HG02678 (cell line): Measurements from ENCODE around the gene NRG2.

Source experiments
- ATAC-seq: cut with Tn5 transposase; IDR thresholded peaks from one replicate; pipeline ENCODE4 v1.9.1; 2021; ENCODE audit warnings: mild to moderate bottlenecking, moderate library complexity; ENCODE audit not compliant: unreplicated experiment

The NRG2 gene

DNA sequence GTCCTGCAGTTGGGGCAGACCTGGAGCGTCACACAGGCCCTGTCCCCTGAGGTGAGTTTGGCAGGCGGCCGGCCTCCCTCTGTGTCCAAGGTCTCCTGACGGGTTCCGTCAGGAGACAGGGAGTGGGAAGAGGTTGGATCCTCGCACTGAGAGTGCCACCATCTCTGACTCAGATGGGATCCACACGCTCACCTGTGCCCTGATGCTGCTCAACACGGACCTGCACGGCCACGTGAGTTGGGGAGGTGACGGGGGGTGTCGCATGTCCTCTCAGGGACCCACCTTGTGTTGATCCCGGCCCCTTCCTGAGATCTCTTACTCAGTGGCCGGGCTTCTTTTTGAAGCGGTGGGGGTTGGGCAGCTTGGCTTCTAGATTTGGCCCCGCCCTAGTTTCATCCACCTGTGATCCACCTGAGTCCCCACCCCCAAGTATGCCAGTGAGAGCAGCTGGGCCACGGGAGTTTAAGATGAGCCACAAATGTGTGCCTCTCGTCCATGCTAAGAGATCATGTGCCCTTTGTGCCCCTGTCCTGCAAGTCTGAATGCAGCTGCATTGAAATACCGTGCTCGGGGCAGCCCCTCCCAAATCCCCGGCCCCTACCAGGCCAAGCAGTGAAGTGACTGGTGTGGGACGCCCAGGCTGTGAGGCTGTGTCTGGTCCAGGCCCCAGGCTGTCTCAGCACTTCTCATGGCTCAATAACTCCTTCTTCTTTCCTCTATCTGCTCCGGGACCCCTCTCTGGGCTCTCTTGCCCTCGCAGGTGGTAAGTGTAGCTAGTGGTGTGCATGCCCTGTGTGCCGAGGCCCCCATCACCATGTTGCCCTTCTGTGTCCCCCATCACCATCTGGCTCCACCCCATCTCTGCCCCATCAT, 220.3 kb downstream of the NRG2 start:
- no peak for ATAC-seq

DNA sequence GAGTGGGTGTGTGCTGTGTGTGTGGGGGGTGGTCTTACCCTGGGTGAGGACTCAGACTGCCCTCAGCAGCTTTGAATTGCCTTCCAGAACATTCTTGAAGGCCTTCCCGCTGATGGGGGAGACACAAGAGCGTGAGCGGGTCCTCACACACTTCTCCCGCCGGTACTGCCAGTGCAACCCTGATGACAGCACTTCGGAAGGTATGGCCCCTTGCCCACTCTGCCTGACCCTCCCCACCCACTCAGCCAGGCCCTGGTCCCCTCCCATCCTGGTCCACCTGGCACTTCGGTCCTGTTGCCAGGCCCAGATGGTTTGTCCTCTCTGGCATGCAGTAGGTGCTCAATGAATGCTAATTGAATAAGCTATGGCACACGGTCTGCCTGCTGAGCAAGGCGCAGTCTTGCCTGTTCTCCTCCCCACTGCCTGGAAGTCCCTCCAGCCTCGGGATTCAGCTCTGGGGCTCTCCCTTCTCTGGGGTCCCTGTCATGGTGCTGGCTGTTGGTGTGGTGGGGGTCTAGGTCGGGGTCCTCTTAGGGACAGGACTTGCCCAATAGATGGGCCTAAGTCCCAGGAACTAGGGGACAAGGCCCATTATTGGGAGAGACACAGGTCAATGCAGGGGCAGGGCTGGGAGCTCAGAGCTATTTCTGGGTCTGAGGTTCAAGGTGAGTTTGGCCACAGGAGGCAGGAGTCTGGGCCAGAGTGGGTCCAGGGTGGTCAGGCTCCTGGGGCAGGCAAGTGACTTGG, 221.1 kb downstream of the NRG2 start:
- ATAC-seq: no peak

DNA sequence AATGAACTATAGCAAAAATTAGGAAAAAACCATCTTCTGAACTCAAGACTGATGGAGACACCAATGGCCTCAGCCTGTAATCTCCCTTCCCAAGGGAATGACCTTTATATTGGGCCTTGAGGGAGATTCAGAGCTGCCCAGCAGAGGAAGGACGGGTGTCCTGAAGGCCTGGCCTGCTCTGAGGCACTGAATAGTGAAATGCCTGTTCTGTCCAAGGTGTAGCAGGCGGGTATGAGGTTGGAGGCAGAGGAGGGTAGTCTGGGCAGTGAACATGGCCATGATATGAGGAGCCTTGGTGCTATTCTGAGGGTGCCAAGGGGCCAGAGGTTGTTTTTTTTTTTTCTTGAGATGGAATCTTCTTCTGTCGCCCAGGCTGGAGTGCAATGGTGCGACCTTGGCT, 222.5 kb downstream of the NRG2 start:
- ATAC-seq: no peak

DNA sequence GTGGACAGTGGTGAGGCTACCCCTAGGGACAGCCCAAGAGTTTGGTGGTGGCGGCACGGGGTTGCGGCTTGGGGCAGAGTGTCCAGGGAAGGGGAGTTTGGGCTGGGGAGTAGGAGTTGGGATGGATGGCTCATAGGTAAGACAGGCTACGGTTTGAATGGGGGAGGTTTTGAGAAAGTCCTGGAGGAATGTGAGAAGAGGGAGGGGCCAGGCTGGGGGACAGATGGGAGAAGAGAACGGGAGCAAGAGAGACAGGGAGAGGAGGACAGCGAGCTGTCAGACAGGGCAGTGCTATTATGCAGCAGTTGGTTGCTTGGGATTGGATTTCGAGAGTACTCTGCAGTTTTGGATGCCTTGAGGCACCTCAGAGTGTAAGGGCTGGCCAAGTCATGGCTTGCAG, 223.0 kb downstream of the NRG2 start:
- no peak for ATAC-seq

DNA sequence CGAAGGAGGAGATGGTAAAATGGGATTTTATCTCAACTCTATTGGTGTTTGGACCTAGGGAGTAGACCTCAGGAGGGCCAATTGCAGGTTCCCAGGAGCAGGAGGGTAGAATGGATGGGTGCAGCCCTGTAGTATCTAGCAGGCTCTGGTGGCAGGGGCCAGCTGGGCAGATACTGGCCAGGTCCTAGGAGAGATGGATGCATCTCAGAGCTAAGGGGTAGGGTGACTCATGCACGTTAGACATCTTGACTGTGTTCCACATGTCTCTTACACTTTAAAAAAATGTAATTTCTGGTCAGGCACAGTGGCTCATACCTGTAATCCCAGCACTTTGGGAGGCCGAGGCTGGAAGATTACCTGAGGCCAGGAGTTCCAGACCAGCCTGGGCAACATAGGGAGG, 225.1 kb downstream of the NRG2 start:
- ATAC-seq: no peak

DNA sequence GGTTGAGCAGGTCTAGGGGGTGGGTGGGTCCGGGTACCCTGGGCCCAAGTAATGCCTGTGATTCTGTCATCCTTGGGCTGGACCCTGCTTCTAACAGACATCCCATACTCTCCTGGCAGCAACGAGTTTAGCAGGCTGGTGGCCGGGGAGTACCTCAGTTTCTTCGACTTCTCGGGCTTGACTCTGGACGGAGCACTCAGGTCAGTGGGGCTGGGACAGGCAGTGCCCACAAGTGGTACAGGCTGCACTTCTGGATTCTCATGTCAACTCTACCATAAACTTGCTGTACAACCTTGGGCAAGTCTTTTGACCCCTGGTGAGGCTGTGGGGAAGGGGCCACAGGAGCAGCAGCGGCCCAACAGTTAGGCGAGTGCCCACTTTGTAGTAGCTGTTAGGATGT, 225.7 kb downstream of the NRG2 start:
- no peak for ATAC-seq

DNA sequence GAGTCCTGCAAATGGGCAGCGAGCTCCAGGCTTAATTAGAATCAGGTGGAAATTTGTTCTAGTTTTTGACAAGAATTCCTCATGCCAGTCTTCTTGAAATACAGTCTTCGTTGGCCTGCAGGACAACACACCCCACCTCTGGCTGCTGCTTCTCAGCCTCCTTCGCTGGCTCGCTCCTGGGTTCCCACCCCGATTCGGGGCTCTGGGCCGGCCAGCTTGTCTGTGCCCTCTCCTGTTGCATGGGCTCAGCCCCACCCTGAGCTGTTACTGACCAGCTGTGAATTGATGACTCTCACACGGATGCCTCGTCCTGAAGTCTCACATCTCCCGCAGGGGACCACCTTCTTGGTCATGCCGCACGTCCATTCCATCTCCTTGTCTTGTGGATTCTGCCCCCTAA, 226.5 kb downstream of the NRG2 start:
- ATAC-seq: no peak

DNA sequence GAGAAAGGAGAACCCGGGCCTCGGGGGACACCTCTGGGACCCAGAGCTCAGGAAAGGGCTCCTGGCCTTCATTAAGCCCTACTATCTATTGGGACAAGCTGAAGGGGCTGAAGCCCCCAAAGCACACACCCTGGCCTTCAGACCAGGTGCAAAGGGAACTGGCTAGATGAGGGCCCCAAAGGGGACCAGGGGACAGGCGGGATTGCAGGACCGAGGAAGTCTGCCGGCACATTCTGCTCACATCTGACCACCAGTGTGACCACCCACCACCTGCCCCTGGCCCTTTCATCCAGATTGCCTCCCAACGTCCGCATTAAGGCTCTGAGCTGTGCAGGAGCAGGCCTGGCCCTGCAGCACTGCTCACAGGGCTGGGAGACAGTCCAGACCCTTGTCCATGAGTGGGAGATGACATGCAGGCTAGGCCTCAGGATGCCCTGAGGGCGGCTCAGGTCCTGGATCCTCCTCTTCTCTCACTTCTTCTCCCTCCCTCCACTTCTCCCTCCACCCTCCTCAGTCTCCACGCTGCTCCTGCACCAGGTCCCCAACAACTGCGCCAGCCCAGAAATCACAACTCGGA, 228.3 kb downstream of the NRG2 start:
- no peak for ATAC-seq

DNA sequence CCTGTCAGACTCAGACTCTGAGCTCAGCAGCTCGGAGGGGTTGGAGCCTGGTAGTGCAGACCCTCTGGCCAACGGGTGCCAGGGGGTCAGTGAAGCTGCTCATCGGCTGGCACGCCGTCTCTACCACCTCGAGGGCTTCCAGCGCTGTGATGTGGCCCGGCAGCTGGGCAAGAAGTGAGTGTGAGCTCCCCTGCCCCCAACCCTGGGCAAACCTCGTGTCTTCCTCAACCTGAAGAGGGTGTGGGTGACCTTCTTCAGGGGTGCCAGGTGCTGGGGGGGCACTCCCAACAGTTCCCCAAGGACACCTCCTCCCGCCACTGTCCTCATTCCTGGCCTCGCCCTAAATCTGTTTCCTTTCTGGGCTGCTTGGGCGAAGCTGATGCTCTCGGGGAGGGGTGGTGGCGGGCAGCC, 228.9 kb downstream of the NRG2 start:
- no peak for ATAC-seq

DNA sequence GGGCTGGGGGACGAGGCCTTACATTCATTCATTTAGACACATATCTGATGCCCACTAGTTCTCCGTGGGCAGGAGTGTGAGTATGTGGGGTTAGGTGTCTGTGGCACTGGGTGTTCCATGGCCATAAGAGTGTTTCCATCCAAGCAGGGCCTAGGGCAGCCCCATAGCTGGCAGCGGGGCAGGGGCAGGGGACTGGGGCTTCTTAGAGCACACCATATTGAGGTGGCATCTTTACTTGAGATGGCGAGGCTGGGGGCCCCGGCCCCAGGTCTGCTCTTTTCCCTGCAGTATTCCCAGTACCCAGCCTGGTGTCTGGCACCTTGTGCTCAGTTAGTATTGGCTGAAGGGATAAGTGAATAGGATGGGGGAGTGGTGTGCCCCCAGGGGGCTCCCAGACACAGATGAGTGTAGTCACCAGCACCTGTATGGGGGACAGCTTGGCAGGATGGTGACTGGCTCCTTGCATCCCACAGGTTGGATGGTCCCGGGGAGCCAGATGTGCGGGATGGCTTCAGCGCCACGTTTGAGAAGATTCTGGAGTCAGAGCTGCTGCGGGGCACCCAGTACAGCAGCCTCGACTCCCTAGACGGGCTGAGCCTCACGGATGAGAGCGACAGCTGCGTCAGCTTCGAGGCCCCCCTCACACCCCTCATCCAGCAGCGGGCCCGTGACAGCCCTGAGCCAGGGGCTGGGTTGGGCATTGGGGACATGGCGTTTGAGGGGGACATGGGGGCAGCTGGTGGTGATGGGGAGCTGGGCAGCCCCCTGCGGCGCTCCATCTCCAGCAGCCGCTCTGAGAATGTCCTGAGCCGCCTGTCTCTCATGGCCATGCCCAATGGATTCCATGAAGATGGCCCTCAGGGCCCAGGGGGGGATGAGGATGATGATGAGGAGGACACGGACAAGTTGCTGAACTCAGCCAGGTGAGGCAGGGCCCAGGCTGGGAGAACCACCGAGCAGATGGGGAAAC, 230.0 kb downstream of the NRG2 start:
- no peak for ATAC-seq

DNA sequence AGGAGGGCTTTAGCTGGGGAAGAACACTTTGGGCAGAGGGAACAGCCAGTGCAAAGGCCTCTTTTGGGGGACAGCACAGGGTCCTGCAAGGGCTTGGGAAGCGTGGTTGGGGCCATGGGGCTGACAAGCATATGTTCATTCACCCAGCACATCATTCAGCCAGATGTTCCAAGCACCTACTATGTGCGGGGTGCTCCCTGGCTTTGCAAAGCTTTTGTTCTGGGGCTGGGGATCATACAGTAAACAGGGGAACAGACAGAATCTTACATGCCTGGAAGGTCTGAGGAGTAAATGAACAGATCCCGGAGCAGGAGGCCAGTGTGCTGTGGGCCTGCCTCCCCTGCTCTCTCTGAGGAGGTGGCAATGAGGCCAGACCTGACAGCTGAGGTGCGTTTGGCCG, 230.8 kb downstream of the NRG2 start:
- no peak for ATAC-seq

DNA sequence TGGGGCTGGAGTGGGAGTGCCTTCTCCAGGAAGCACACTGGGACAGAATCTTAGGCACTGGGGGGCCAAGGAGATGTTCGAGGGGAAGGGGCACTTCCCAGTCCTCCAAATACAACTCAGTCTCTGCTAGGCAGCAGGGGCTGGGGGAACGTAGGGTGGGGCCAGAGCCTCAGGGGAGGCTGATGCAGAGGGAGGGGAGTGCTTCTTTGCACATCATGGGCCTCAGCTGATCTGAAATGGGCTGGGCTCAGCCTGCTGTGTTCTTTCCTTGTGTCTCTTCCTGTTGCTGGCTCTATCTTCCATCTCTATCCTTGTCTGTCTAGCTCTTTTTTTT, 231.9 kb downstream of the NRG2 start:
- no peak for ATAC-seq

DNA sequence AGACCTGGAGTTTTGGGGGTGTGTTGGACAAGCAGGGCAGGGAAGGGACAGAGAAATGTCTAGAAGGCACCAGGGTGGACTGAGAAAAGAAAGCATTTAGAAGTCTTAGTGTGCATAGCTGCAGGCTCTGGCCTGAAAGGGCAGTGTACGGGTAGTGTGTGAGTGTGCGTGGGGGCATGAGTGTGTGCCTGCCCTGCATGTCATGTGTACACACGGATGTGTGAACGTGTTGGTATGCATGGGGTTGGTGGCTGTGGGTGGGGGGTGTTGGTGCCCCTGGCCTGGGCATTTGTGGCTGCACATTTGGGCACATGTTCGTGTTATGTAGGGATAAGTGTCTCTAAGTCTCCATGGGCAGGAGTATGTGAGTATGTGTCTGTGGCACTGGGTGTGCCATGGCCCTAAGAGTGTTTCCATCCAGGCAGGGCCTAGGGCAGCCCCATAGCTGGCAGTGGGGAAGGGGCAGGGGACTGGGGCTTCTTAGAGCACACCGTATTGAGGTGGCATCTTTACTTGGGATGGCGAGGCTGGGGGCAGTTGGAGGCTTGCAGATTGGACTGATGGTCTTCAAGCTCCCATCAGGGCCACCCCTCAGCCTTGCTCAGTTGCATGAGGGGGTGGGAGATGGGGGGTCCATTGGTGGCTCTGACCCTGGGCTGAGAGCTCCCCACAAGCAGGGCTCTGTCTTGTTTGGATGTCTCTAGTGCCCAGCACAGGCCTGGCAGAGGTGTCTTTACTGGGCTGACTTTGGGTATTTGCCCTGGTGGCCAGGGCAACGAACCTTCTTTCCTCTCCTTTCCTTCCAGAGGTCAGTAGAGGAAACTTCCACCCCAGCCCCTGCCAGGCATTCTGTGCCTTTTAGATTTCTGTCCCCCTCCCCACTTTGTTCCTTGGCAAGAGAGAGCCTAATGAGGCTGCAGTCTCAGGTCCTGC, 232.5 kb downstream of the NRG2 start:
- no peak for ATAC-seq

DNA sequence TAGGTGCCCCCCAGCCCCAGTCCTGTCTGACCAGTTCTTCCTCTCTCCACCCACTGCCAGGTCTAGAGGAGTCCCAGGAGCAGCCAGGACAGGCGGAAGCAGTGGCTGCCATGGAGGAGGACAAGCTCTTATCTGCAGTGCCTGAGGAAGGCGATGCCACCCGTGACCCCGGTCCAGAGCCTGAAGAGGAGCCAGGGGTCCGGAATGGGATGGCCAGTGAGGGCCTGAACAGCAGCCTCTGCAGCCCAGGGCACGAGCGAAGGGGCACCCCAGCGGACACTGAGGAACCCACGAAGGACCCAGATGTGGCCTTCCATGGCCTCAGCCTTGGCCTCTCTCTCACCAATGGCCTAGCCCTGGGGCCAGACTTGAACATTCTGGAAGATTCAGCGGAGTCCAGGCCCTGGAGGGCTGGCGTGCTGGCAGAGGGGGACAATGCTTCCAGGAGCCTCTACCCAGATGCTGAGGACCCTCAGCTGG, 233.7 kb downstream of the NRG2 start:
- ATAC-seq: no peak

DNA sequence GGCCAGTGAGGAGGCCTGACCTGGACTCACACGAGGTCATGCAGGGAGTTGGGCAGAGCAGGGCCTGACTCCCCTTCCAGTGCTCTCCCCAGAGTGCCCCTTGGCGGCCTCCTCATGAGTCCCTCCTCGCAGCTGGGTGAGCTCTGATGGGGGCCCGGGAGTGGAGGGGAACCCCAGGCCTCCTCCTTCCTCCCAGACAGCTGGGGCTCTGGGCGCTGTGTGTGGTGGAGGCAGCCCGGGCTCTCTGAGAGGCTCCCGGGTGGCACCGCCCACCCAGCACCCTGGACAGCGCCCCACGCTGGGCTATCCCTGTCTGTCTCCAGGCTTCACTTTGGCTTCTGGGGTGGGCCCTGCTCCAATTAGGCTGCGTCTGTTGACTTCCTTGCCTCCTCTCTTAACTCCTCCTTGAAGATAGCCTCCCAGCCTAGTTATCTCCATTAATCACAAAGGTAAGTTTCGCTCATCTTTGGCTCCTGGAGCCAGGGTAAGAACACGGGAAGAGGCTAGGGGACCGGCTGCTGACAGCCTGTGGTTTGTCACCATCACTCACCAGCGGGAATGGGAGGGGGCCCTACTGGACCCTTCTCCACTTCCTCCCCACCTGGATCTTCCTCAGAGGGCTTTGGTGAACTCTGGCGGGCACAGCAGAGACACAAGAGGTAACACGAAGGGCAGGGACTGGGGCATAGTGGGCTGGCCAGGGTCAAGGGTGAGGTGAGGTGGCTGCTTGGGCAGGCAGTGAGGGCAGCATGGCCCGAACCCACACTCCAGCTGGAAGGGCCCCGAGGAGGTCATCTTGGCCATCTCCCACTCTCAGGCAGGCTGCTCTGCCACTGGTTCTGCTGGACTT, 234.4 kb downstream of the NRG2 start:
- no peak for ATAC-seq

DNA sequence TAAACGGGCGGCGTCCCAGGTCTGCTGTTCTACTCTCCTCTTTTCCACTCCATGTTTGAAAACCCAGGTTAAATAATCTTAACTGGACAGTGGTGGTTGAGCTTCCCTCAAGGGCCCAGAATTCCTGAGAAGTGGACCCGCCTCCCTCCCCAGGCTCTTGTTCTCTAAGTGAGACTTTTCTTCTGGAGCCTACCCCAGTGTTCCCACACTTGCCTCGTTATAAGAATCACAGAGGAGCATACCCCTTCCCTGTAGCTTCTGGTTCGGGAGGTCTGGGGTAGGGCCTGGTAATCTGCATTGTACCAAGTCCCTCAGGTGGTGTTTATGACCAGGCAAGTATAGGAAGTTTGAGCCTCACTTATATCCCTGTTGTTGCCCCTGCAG, 235.5 kb downstream of the NRG2 start:
- no peak for ATAC-seq

DNA sequence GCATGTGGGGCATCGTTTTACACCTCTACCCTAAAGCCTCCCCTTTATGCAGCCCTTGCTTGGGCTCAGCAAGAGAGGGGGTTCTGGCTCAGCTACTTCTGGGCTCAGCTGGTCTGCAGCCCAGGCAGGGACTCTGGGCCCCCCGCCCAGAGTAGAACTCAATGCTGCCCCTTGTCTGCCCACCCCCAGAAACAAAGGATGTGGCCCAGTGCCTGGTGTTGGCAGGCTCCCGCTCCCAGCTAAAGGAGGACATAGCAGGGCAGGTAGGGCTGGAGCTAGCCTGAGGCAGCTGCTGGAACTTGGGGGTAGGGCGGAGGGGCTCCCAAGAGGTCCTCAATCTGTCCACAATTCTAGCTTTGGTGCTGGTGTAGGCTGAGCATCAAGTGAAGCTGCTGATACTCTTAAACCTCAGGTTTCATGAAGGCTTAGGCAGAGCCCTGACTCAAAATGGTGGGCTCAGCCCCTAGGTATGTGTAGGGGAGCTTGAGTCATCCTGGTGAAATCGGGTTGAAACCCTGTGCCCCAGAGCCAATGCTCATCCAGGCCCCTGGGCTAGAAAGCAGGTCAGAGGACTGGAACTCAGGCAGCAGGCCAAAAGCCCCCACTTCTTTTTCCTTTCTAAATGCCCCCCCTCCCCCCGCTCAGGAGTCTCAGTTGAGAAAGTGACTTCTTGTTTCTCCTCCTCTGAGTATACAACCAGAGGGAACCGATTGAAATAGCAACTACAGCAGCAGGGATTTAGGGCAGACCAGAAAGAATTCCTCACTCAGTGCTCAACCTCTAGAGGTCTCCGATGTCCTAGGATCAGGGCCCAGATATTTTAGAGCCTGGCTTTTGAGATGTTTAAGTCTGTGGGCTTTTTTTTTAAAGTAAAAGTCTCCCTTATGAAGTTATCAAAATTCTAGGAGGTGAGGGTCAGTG, 236.1 kb downstream of the NRG2 start:
- no peak for ATAC-seq

DNA sequence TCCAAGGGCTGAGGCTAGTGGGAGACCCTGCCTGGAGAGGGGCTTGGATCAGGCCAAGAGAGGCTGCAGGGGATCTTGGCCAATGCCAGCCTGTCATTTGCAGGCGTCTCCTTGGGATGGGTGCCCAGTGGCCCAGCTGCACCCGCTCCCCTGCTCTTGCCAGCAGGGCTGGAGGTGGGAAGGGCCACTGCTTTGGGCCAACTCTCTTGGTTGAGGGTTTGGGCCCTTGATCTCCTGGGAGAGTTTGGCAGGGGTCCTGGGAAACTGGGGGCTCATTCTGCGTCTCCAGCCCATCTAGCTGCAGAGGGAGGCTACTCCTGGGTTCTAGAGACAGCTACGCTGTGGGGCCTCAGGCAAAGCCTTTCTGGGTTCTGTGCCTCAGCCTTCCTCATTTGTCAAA, 237.0 kb downstream of the NRG2 start:
- no peak for ATAC-seq
